Smooth muscle cell (in vitro differentiated cells): ENCODE data around the gene TEX2. TPM values are rescaled to one million over a fixed set of nuclear protein-coding genes. Genes with fewer than 3 reads are reported as not detected.

ENCODE experiments used
- DNase-seq: peaks from one replicate; lab custom pipeline; 2025; ENCODE audit not compliant: unreplicated experiment; lab: John Stamatoyannopoulos, UW
- H2AFZ ChIP-seq: fragments of 200-600 bp; sonication (generic); 2 replicates; pipeline ENCODE4 v1.6.0; 2016; ENCODE audit warnings: antibody characterized with exemption, low read depth, mild to moderate bottlenecking
- H3F3A ChIP-seq: fragments of 200-600 bp; sonication (generic); 2 replicates; pipeline ENCODE4 v1.6.0; 2017; ENCODE audit warnings: antibody characterized with exemption, low read depth
- H3K27ac ChIP-seq: fragments of 200-600 bp; sonication (generic); 2 replicates; pipeline ENCODE4 v1.5.1; 2016; ENCODE audit warnings: low read depth, mild to moderate bottlenecking
- H3K27me3 ChIP-seq: fragments of 200-600 bp; sonication (generic); 2 replicates; pipeline ENCODE4 v1.6.1; 2016; ENCODE audit warnings: low read depth, mild to moderate bottlenecking
- H3K36me3 ChIP-seq: fragments of 200-600 bp; sonication (generic); 2 replicates; pipeline ENCODE4 v1.5.1; 2016; ENCODE audit warnings: low read depth
- H3K4me1 ChIP-seq: fragments of 200-600 bp; sonication (generic); 2 replicates; pipeline ENCODE4 v1.5.1; 2016; ENCODE audit warnings: low read depth
- H3K4me2 ChIP-seq: fragments of 200-600 bp; sonication (generic); 2 replicates; pipeline ENCODE4 v1.6.0; 2016; ENCODE audit warnings: mild to moderate bottlenecking
- H3K4me3 ChIP-seq: fragments of 200-600 bp; sonication (generic); 2 replicates; pipeline ENCODE4 v1.5.1; 2016; ENCODE audit warnings: mild to moderate bottlenecking
- H3K79me2 ChIP-seq: fragments of 200-600 bp; sonication (generic); 2 replicates; pipeline ENCODE4 v1.6.0; 2016; ENCODE audit warnings: low read depth, mild to moderate bottlenecking
- H3K9ac ChIP-seq: fragments of 200-600 bp; sonication (generic); 2 replicates; pipeline ENCODE4 v1.6.0; 2016; ENCODE audit warnings: low read depth
- H3K9me3 ChIP-seq: fragments of 200-600 bp; sonication (generic); replicated peaks from 2 replicates; pipeline ENCODE4 v1.5.1; 2016; ENCODE audit warnings: low read depth
- H4K20me1 ChIP-seq: fragments of 200-600 bp; sonication (generic); 2 replicates; pipeline ENCODE4 v1.6.0; 2016; ENCODE audit warnings: low read depth
- WGBS: methylation state at CpG from one replicate; pipeline ENCODE4 v1.1.7; 2016; ENCODE audit warnings: low lambda C conversion rate; 5-methylcytosine and 5-hydroxymethylcytosine counted together
- polyA plus RNA-seq: library from polyadenylated mRNA; unstranded; fragments of >200 nt; fragmentation: Nextera tagmentation; extraction: Ambion mirVana; gene quantifications from 2 replicates; pipeline ENCODE4 v1.2.1, GENCODE V29; 2016
- total RNA-seq: library from RNA; depleted of rRNA; stranded (reverse); fragments of >200 nt; gene quantifications from 2 replicates; pipeline ENCODE4 v1.2.3, GENCODE V29; 2014
- TF ChIP-seq, protein P1 (sequence below): fragments of 200-600 bp; sonication (generic); IDR thresholded peaks from 2 replicates; pipeline ENCODE4 v1.5.1; 2017; ENCODE audit warnings: borderline replicate concordance, mild to moderate bottlenecking, antibody characterized with exemption; ENCODE audit not compliant: insufficient read depth, poor library complexity, severe bottlenecking

Gene TEX2
- total and polyA plus RNA-seq, 2 experiments from 2014 or later: 8.6 to 26.2 TPM

DNA sequence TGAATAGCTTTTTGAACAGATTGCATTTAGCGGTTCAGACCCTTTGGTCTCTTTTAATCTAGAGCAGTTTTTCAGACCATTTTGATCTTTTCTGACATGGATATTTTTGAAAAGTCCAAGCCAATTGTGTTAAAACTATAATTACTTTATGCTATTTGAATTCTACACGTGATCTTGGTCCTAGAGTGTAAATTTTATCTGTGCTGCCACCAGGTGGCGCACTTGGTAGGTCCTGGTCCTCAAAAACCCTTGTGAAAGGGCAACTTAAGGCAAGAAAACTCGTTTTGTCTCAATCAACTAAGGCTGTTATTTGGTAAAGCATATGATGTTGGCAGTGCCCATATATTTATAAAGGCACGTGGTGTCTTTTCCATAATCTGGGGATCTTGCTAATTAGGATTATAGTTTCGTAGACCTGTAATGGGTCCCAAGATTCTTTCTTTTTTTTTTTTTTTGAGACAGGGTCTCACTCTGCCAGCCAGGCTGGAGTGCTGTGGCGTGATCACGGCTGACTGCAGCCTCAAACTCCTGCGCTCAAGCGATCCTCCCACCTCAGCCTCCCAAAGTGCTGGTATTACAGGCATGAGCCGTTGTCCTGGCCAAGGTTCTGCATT lies 43.9 kb upstream of the TEX2 start:
- Histone ChIP-seq H3K79me2 (no peaks in the 10 kb centered on the region), H3K4me3 (no peak overlapping the region), H3K27me3 (no peaks in the 10 kb centered on the region), H3K9me3 (no peaks in the 10 kb centered on the region), H2AFZ (no peak overlapping the region), H3K4me1 (no peaks in the 10 kb centered on the region), H3K27ac (no peak overlapping the region), H3K9ac (no peak overlapping the region), H3K36me3 (no peaks in the 10 kb centered on the region), H3K4me2 (no peak overlapping the region), H4K20me1 (no peaks in the 10 kb centered on the region), H3F3A (no peaks in the 10 kb centered on the region)
- TF ChIP-seq, protein P1, sequence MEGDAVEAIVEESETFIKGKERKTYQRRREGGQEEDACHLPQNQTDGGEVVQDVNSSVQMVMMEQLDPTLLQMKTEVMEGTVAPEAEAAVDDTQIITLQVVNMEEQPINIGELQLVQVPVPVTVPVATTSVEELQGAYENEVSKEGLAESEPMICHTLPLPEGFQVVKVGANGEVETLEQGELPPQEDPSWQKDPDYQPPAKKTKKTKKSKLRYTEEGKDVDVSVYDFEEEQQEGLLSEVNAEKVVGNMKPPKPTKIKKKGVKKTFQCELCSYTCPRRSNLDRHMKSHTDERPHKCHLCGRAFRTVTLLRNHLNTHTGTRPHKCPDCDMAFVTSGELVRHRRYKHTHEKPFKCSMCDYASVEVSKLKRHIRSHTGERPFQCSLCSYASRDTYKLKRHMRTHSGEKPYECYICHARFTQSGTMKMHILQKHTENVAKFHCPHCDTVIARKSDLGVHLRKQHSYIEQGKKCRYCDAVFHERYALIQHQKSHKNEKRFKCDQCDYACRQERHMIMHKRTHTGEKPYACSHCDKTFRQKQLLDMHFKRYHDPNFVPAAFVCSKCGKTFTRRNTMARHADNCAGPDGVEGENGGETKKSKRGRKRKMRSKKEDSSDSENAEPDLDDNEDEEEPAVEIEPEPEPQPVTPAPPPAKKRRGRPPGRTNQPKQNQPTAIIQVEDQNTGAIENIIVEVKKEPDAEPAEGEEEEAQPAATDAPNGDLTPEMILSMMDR: peak; percentile 89
- 50% methylated on average over 11 of the region's 11 CpGs for WGBS
- DNase-seq: peak; percentile 8

DNA sequence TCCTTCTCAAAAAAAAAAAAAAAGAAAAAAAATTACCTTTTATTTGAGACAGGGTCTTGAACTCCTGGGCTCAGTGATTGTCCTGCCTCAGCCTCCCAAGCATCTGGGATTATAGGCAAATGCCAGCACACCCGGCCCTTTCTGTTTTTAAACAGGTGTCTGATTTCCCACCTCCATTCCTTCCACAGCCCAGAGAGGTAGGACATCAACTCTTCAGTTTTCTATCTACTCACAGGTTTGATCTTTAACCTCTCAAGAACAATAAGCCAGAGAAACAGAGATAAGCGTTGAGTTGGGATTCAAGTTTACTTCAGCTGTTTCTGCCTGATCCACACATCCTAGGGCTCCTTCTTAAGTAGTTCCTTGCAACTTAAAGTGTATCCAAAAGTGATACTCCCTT lies 41.5 kb upstream of the TEX2 start:
- Histone ChIP-seq H3K9me3 (no peaks in the 10 kb centered on the region), H3K9ac (no peak overlapping the region), H3K27ac (no peak overlapping the region), H3K4me3 (no peak overlapping the region), H3K79me2 (no peaks in the 10 kb centered on the region), H2AFZ (no peak overlapping the region), H4K20me1 (no peaks in the 10 kb centered on the region), H3K4me2 (no peak overlapping the region), H3K27me3 (no peaks in the 10 kb centered on the region), H3F3A (no peaks in the 10 kb centered on the region), H3K36me3 (no peaks in the 10 kb centered on the region), H3K4me1 (no peaks in the 10 kb centered on the region)
- TF ChIP-seq, protein P1: no peak
- 94% methylated on average over 2 of the region's 2 CpGs for WGBS
- no peak for DNase-seq

DNA sequence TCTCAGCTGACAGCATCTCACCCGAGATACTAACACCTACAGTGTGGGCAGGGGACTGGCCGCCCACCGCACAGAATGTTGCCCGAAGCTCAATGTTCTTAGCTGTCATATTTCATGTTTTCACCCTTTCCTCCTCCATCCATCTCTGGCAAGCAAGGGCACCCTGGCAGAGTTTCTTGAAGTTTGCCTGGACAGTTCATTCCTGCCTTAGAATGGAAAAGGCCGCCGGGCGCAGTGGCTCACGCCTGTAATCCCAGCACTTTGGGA lies 37.6 kb upstream of the TEX2 start:
- H3K9ac ChIP-seq: no peak overlapping the region
- no peaks in the 10 kb centered on the region for H3K79me2 ChIP-seq
- no peak for DNase-seq
- H3K4me1 ChIP-seq: no peaks in the 10 kb centered on the region
- no peaks in the 10 kb centered on the region for H3F3A ChIP-seq
- H3K4me3 ChIP-seq: no peak overlapping the region
- no peak overlapping the region for H3K27ac ChIP-seq
- H3K36me3 ChIP-seq: no peaks in the 10 kb centered on the region
- no peak overlapping the region for H2AFZ ChIP-seq
- H3K4me2 ChIP-seq: no peak overlapping the region
- H3K9me3 ChIP-seq: no peaks in the 10 kb centered on the region
- 96% methylated on average over 8 of the region's 8 CpGs for WGBS
- H3K27me3 ChIP-seq: no peaks in the 10 kb centered on the region
- H4K20me1 ChIP-seq: no peaks in the 10 kb centered on the region
- TF ChIP-seq, protein P1: no peak

DNA sequence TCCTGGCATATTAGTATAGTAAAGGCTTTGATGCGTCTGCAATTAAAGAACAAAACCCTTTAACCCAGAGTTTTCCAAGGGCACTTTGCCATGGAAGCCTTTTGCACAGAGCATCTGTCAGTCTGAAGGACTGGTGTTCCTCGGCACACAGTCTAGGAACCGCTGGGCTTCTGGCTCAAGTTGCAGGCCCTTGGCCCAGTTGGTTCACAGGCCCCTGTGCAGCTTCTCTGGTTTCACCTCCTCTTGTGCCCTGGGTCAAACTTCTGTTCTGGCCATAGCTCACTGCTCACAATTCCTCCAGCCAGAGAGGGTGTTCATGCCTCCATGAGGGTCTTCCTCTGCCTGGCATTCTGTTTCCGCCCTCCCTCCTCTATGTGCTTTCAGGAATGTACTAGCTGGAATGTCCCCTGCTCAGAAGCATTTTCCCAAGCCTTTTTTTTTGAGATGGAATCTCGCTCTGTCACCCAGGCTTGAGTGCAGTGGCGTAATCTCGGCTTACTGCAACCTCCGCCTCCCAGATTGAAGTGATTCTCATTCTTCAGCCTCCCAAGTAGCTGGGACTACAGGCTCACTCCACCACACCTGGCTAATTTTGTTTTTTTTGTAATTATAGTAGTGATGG lies 34.5 kb upstream of the TEX2 start:
- no peaks in the 10 kb centered on the region for H3K4me1 ChIP-seq
- H3K9me3 ChIP-seq: no peaks in the 10 kb centered on the region
- 93% methylated on average over 8 of the region's 8 CpGs for WGBS

More for the DNA sequence above, 34.5 kb upstream of the TEX2 start:
- H3K79me2 ChIP-seq: no peaks in the 10 kb centered on the region
- no peak overlapping the region for H3K9ac ChIP-seq
- no peak for DNase-seq
- H3K36me3 ChIP-seq: no peaks in the 10 kb centered on the region
- no peak overlapping the region for H2AFZ ChIP-seq
- no peak overlapping the region for H3K27ac ChIP-seq
- no peaks in the 10 kb centered on the region for H4K20me1 ChIP-seq
- no peak overlapping the region for H3K4me3 ChIP-seq
- no peaks in the 10 kb centered on the region for H3K27me3 ChIP-seq
- TF ChIP-seq, protein P1: no peak
- H3K4me2 ChIP-seq: no peak overlapping the region
- H3F3A ChIP-seq: no peaks in the 10 kb centered on the region
